Ovary (tissue), 3 donors: ENCODE results near the gene MAP2K5.

ENCODE experiments used
- POLR2A ChIP-seq: fragments of 450-650 bp; IDR thresholded peaks from one replicate; pipeline ENCODE4 v1.6.1; 2017; ENCODE audit warnings: antibody characterized with exemption, mild to moderate bottlenecking, moderate library complexity
- TF ChIP-seq, protein P1 (sequence below), 3 donors: fragments of 450-650 bp in 2 of 3; fragments of 200-600 bp in 1 of 3; IDR thresholded peaks; one replicate each; pipeline versions ENCODE4 v1.5.1 to v1.8.0; 2016 to 2022; ENCODE audit warnings: antibody characterized with exemption in 3 of 3, mild to moderate bottlenecking in 1 of 3
- donor health status: DM: no; HTN: no; CAD: no.

- TF ChIP-seq, protein P1, sequence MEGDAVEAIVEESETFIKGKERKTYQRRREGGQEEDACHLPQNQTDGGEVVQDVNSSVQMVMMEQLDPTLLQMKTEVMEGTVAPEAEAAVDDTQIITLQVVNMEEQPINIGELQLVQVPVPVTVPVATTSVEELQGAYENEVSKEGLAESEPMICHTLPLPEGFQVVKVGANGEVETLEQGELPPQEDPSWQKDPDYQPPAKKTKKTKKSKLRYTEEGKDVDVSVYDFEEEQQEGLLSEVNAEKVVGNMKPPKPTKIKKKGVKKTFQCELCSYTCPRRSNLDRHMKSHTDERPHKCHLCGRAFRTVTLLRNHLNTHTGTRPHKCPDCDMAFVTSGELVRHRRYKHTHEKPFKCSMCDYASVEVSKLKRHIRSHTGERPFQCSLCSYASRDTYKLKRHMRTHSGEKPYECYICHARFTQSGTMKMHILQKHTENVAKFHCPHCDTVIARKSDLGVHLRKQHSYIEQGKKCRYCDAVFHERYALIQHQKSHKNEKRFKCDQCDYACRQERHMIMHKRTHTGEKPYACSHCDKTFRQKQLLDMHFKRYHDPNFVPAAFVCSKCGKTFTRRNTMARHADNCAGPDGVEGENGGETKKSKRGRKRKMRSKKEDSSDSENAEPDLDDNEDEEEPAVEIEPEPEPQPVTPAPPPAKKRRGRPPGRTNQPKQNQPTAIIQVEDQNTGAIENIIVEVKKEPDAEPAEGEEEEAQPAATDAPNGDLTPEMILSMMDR (IDR thresholded peaks at IDR 0.05) = no peak
- no peak for TF ChIP-seq POLR2A
Measured at GRCh38 chr15:67646847-67647246, 104.3 kb downstream of the MAP2K5 start.
